Stimulated activated CD8-positive, alpha-beta memory T cell treated with anti-CD3 and anti-CD28 coated beads, Interleukin-7, amount 100 ng/mL, for 4 hours (primary cell): ENCODE measurements around the gene KCNK1.

Experiments used
- DNase-seq, 2 donors: peaks; one replicate each; pipeline ENCODE4 v3.0.0-alpha.2; 2020; ENCODE audit warnings: low read depth in 2 of 2

KCNK1 gene

DNA sequence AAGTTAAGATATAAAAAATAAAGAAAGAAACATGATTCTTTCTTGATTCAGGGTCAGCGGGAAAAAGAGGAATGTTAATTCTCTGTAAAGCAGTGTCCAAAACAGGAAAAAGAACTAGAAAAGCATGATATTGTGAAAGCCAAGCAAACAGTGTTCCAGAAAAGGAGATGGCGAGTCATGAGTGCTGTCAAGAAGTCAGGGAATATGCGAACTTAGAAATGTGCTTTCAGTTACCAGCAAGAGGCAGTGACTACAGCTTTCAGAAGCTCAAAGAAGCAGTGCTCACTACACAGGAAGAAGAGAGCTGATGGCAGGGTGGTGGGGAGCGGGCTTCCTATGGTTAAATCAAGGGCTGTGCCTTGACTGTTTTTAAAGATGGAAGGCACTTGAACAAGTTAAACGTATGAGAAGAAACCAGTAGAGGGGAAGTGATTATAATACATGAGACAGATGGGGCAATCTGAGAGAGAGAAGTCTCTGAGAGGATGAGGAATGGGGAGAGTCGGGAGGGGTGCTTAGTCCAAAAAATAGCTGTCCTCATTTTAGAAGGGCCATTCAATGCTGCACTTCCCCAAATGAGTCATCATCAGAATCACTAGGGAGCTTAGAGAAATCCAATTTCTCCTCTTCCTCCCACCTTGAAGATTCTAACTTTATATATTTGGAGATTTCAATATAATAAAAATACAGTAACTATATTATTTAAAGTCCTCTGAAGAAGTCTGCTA lies 90.4 kb downstream of the KCNK1 start:
- no peak for DNase-seq

DNA sequence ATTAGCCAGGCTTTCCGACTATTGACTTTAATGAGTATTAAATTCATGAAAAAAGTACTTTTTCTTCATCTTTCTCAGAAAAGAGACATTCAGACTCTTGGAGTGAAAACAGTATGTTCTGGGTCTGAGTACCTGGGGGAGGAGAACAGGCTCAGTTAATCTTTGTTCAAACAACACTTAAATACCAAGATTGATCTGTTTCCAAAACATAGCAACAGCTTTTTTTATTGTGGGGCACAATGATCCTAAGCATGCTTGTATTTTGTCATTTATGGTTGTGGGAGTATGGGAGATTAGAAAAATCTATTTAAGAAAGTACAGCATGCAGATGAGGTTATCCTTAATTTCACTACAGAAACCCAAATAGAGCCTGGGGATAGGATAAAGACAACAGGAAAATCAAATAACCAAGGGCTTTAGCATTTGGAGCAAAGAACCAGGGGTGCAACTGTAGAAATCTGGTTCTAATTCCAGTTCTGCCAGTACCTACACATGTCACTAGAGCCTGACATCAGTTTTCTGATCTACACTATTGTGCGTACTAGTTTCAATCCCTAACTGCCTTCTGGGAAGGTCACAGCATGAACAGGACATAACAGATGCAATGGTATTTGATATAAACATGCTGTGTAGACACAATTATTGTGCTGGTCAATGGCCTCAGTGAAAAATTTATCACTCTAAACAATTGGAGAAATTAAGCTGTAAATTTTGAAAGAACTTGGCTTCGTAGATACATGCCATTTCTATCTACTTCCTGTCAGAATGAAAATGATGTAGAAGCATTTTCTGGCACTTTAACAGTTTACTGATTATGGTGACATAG lies 91.2 kb downstream of the KCNK1 start:
- no peak for DNase-seq

DNA sequence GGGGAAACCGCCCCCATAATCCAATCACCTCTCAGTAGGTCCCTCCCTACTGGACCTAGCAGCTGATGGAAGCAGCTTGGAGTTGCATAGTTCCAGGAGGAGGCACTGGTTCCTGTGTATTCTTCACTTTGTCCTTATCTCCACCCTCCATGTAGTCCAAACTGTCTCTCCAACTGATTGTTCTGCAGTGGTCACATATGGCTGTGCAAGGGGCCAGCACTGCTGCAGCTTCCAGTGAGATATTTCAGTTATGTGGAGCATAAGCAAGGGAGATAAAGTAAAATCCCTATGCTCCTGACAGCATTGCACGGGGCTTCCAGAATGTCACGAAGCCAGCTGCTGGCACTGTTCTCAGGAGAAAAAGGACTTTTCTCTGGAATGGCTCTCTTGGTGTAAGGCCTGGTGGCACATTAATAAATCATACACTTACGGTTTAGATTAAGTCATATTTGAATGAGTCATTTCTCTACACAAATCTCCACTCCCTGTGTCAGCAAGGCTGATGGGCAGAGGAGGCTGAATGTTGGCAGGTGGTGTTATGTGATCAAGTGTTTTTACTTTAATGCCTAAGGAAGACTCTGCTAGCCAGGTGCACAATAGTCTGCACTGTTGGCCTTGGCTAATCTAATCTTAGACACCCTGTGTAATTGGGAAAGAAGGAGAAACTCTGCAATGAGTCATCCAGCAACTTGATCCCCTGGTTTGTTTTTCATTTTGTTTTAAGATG lies 93.4 kb downstream of the KCNK1 start:
- no peak for DNase-seq

DNA sequence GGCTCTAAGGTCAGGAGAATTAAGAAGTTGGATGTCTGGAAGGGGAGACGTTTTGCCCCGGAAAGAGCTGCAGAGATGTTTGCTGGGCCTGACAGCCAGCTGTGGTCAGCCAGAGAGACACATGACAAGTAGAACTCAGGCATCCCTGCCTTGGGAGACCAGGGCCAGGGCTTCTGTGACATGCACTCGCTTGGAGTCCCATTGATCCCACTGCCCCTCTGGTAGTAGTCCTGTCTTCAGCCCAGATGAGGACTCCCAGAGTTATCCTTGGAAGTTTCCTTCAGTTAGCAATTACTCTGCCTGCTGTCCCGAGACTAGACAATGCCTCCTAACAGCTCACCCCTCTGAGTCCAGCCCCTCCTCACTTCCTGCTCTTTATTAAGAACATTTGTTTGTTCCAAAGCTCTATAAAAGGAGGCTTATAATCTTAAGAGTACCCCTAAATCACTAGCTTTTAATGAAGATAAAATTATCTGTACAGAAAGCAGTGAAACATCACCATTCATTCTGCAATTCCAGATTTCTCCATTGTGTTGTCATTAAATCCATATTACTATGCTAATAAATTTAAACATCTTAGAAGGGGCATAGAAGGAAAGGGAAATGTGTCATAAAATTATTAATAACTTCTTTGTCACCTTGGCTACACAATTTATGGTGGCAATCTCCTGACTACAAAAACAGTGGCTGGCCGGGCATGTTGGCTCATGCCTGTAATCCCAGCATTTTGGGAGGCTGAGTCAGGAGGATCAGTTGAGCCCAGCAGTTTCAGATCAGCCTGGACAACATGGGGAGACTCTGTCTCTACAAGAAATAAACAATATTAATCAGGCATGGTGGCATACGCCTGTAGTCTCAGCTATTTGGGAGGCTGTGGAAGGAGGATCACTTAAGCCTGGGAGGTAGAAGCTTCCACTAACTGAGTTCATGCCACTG lies 94.2 kb downstream of the KCNK1 start:
- DNase-seq, result no peak

DNA sequence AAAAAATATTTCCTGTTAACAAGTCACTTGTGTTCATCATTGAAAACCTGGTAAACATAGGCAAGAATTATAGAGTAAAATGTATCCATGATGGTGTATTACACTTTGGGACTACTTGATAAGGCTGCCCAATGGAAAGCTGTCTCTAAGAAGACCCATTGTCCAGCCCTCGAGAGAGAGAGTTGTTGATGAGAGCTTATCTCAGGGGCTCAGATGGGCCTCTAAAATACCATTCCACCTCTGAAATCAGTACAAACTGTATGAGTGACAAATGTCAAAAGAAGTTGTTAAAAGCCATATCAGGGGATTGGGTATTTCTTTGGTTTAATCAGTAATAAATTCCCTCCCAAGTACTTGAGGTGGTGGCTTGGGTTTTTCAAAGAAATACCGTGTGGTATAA lies 96.1 kb downstream of the KCNK1 start:
- DNase-seq, result no peak

DNA sequence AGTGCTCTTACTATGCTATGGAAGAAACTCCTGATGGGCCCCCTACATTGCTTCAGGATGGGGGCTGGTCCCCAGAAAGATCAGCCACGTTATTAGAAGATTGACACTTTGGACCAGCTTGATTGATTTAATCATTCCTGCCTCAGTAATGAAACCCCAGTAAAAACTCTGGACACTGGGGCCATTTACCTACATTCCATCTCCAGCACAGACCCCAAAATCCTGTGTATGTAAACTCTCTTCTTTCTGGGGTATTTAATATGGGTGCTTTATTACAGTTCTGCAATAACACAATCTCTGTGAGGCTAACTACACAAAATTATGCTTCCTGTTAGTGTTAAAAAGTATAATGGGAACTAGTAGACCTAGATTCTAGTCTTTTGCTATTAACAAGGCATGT lies 96.6 kb downstream of the KCNK1 start:
- DNase-seq, result no peak

DNA sequence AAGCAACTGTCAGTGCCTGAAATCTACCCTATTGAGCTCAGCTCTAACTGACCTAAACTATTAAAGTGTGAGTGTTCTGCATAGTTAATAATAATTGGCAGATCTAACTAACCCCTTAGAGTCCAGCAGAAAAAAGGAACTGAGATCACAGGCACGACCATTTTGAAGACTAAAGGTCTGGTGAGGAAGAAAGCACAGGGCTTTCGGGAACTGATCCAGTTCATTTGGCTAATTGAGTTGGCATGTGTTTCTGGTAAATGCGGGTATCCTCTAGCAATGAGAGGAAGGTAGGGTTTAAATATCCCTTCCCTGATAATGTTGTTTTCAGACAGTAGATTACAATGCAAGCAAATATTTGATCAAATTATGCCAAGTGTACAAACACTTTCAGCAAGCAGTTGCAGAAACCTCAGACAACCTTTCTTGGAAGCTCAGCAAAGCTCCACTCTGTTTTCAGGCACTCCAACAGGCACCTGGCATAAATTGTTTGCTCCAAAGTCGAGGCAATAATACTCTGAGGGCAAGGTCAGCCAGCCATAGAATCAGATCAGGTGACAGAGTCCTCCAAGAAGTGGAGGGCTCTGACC lies 100.8 kb downstream of the KCNK1 start:
- DNase-seq, result no peak

DNA sequence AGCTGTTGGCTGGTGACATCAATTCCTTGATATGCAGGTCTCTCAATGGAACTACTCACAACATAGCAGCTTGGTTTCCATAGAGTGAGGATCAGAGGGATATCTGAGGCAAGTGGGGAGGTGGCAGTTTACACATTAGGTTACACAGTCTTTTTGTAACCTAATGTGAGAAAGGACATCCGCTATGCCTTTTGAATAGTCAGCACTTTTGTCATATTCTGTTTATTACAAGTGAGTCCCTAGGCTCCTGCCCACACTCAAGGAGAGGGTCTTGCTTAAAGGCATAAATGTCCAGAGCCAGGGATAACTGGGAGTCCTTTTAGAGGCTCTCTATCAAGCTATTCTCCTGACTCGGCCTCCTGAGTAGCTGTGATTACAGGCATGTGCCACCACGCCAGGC lies 104.2 kb downstream of the KCNK1 start:
- no peak for DNase-seq

DNA sequence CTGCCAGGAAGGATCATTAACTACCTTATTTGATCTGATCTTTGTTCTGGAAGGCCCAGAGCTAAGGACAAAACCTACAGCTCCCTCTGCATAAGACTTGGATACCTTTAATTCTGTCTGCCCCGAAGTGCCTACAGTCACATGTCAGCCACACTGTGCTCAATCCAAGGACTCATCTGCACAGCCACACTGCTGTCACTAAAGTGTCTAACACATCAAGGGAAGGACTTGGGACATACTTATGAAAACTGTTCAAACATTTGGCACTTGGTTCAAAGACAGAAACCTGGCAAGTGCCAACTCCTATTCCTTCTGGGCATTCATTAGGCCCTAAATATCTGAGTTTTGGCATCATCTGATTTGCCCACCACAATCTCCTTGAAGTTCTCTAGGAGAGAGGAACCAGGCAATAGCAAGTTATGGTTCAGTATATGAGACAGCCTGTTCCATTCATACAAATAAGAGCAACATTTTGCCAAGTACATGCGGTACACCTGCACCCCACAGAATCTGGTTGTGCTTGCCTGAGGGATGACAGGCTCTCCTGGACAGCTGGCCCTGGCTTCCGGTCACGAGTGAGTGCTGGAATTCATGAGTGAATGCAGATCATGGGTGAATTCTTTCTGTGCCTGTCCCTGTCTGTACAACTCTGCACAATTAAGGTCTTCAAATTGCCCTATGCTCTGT lies 105.9 kb downstream of the KCNK1 start:
- no peak for DNase-seq

DNA sequence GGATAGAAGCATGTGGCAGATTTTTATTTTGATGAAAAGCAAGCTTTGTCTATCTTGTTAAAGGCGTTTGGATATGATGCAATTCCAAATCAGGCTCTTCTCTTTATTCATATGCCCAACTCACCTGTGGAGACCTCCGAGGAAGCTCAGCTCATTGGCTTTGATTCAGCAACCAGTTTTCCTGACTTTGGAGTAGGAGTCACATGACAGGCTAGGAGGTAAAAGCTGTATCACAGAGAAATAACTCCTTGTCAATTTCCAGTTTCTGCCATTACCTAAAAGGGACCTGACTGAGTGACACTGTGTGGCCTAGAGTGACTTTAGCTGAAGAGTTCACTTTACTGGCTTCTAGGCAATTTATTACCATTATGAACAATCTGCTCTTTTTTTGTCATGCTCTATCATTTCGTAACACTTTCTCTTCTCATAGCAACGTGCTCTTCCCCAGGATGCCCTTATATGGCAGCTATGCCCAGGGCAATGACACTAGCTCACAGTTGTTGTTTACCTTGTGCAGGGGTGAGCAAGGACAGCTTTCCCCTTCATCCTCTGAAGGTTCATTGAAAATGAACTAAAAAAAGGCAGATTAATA lies 107.2 kb downstream of the KCNK1 start:
- DNase-seq, result no peak
